HepG2 (cell line): Measurements from ENCODE around the gene DNAJC30. TPM values are rescaled to one million over a fixed set of nuclear protein-coding genes. Genes with fewer than 3 reads are reported as not detected.

Experiments used
- CREB1 ChIP-seq, 2 experiments: fragments of 450-650 bp in 1 of 2; IDR thresholded peaks; 2 replicates each; pipeline ENCODE4 v1.6.1; 2016 to 2017; ENCODE audit warnings: control low read depth in 1 of 2, mild to moderate bottlenecking in 1 of 2, missing compliant biosample characterization in 1 of 2, missing genetic modification characterization in 1 of 2
- GZF1 ChIP-seq: sonication (generic); formaldehyde crosslinking; IDR thresholded peaks from 2 replicates; pipeline ENCODE4 v1.5.1; 2020; ENCODE audit warnings: mild to moderate bottlenecking, missing genetic modification reagents
- HMGXB4 ChIP-seq, 2 experiments: sonication (generic) in 1 of 2; formaldehyde crosslinking in 1 of 2; IDR thresholded peaks; 2 replicates each; pipeline versions ENCODE4 v1.4.0 to v1.6.1; 2018 to 2020; ENCODE audit warnings: missing genetic modification reagents in 2 of 2, borderline replicate concordance in 1 of 2, low read depth in 1 of 2, mild to moderate bottlenecking in 1 of 2, missing biosample characterization in 1 of 2
- IRF1 ChIP-seq: sonication (generic); formaldehyde crosslinking; IDR thresholded peaks from 2 replicates; pipeline ENCODE4 v1.4.0; 2020; ENCODE audit warnings: low read depth, mild to moderate bottlenecking, missing genetic modification reagents
- KDM5A ChIP-seq: fragments of 200-600 bp; sonication (generic); IDR thresholded peaks from 2 replicates; pipeline ENCODE4 v1.7.0; 2018; ENCODE audit warnings: antibody characterized with exemption, mild to moderate bottlenecking, low read length, borderline replicate concordance
- KLF12 ChIP-seq: sonication (generic); formaldehyde crosslinking; IDR thresholded peaks from 2 replicates; pipeline ENCODE4 v1.4.0; 2020; ENCODE audit warnings: missing genetic modification reagents, borderline replicate concordance
- PAXIP1 ChIP-seq: sonication (generic); formaldehyde crosslinking; conservative IDR thresholded peaks from 2 replicates; pipeline ENCODE4 v1.4.0; 2020; ENCODE audit warnings: mild to moderate bottlenecking, missing genetic modification reagents, moderate library complexity
- TEAD2 ChIP-seq: sonication (generic); formaldehyde crosslinking; IDR thresholded peaks from 2 replicates; pipeline ENCODE4 v1.9.0; 2021; ENCODE audit warnings: missing genetic modification reagents
- THAP9 ChIP-seq: sonication (generic); formaldehyde crosslinking; IDR thresholded peaks from 2 replicates; pipeline ENCODE4; 2020; ENCODE audit warnings: missing genetic modification reagents, mild to moderate bottlenecking, borderline replicate concordance
- ZFX ChIP-seq: sonication (generic); formaldehyde crosslinking; IDR thresholded peaks from 2 replicates; pipeline ENCODE4 v1.4.0; 2020; ENCODE audit warnings: mild to moderate bottlenecking, low read depth, missing genetic modification reagents, moderate library complexity
- ZNF10 ChIP-seq: sonication (generic); formaldehyde crosslinking; IDR thresholded peaks from 2 replicates; pipeline ENCODE4 v1.4.0; 2020; ENCODE audit warnings: mild to moderate bottlenecking, low read depth, missing genetic modification reagents, borderline replicate concordance
- ZNF232 ChIP-seq: sonication (generic); formaldehyde crosslinking; IDR thresholded peaks from 2 replicates; pipeline ENCODE4 v1.4.0; 2020; ENCODE audit warnings: missing genetic modification reagents, borderline replicate concordance
- ZNF24 ChIP-seq: fragments of 450-650 bp; IDR thresholded peaks from 2 replicates; pipeline ENCODE4 v1.6.1; 2017; ENCODE audit warnings: antibody characterized with exemption, mild to moderate bottlenecking
- ZNF296 ChIP-seq: sonication (generic); formaldehyde crosslinking; conservative IDR thresholded peaks from 2 replicates; pipeline ENCODE4 v1.5.0; 2020; ENCODE audit warnings: mild to moderate bottlenecking, missing genetic modification reagents
- ZNF326 ChIP-seq: sonication (generic); formaldehyde crosslinking; IDR thresholded peaks from 2 replicates; pipeline ENCODE4 v1.4.0; 2020; ENCODE audit warnings: missing genetic modification reagents, borderline replicate concordance
- ZNF484 ChIP-seq: sonication (generic); formaldehyde crosslinking; IDR thresholded peaks from 2 replicates; pipeline ENCODE4 v1.5.1; 2020; ENCODE audit warnings: mild to moderate bottlenecking, low read depth, missing genetic modification reagents, borderline replicate concordance
- ZNF547 ChIP-seq: sonication (generic); formaldehyde crosslinking; IDR thresholded peaks from 2 replicates; pipeline ENCODE4 v1.5.1; 2020; ENCODE audit warnings: mild to moderate bottlenecking, missing genetic modification reagents
- ZNF629 ChIP-seq: sonication (generic); formaldehyde crosslinking; conservative IDR thresholded peaks from 2 replicates; pipeline ENCODE4 v1.5.0; 2020; ENCODE audit warnings: missing genetic modification reagents
- ZNF737 ChIP-seq: sonication (generic); formaldehyde crosslinking; IDR thresholded peaks from 2 replicates; pipeline ENCODE4 v1.5.0; 2020; ENCODE audit warnings: missing genetic modification reagents, mild to moderate bottlenecking, borderline replicate concordance
- polyA plus RNA-seq, 8 experiments: library from polyadenylated mRNA; depleted of rRNA in 3 of 8; stranded (reverse) in 7 of 8; unstranded in 1 of 8; fragments of >200 nt; fragmentation: Illumina TruSeq in 4 of 8; extraction: Trizol in 4 of 8; gene quantifications; 2 replicates each; pipeline versions ENCODE4 v1.2.1 to v1.2.3, GENCODE V29; 2011 to 2016; ENCODE audit warnings: low read depth in 4 of 8, missing spikeins in 1 of 8, mixed read lengths in 1 of 8; ENCODE audit not compliant: insufficient read depth in 1 of 8
- total RNA-seq, 5 experiments: library from RNA; depleted of rRNA; stranded (reverse); fragments of >200 nt; fragmentation: Illumina TruSeq; extraction: Trizol; gene quantifications; 2 replicates each; pipeline ENCODE4 v1.2.3, GENCODE V29; 2016; ENCODE audit warnings: low read depth in 1 of 5

DNAJC30 gene
- total and polyA plus RNA-seq, 2 of the 13 experiments (the other 11 are each of a cell fraction or from before 2014, with no cell fraction given), result 3.3 to 3.8 TPM

- peak; percentile 77 for TF ChIP-seq THAP9 (CRISPR knock-in tag)
- TF ChIP-seq ZNF484, result no peak
- TF ChIP-seq GZF1 (CRISPR knock-in tag), result 0 out of 2 replicates have a peak, but pooled peaks have one; percentile 15
- TF ChIP-seq IRF1 (CRISPR knock-in tag), result no peak
- no peak for TF ChIP-seq TEAD2 (CRISPR knock-in tag)
- peak; percentile 94 for TF ChIP-seq CREB1 (IDR thresholded peaks at IDR 0.05)
- peak; percentile 98 for TF ChIP-seq CREB1 (CRISPR knock-in tag; IDR thresholded peaks at IDR 0.05)
- no peak for TF ChIP-seq ZNF24
- no peak for TF ChIP-seq ZNF737 (CRISPR knock-in tag)
- TF ChIP-seq KLF12 (CRISPR knock-in tag), result no peak; the same call in 1 of the 2 replicates
- no peak; the same call in 1 of the 2 replicates for TF ChIP-seq ZNF296 (CRISPR knock-in tag)
- TF ChIP-seq ZNF629 (CRISPR knock-in tag), result no peak
- TF ChIP-seq PAXIP1 (CRISPR knock-in tag), result no peak
- TF ChIP-seq ZNF10 (CRISPR knock-in tag), result no peak
- TF ChIP-seq ZFX, result peak; percentile 98
- TF ChIP-seq ZNF232, result 0 out of 2 replicates have a peak, but pooled peaks have one; percentile 17
- TF ChIP-seq HMGXB4 (CRISPR knock-in tag; IDR thresholded peaks at IDR 0.05; ENCODE audit: borderline replicate concordance in 1 of 2, low read depth in 1 of 2), result peak in 1 of 2 experiments; percentile 60; a peak in 2 of 4 replicates
- TF ChIP-seq ZNF547 (CRISPR knock-in tag), result no peak; the same call in 1 of the 2 replicates
- peak; percentile 84 for TF ChIP-seq KDM5A
- no peak for TF ChIP-seq ZNF326 (CRISPR knock-in tag)
Measured at GRCh38 chr7:73683056-73683787, at the start of gene DNAJC30, which contains the start of gene BUD23 (continued).
